HG02970 (cell line): ENCODE measurements around the gene SMIM20.

Experiments
- ATAC-seq: cut with Tn5 transposase; IDR thresholded peaks from one replicate; pipeline ENCODE4 v1.9.1; 2021; ENCODE audit warnings: mild to moderate bottlenecking, moderate library complexity, moderate number of reproducible peaks; ENCODE audit not compliant: unreplicated experiment, low FRiP score

SMIM20 gene

DNA sequence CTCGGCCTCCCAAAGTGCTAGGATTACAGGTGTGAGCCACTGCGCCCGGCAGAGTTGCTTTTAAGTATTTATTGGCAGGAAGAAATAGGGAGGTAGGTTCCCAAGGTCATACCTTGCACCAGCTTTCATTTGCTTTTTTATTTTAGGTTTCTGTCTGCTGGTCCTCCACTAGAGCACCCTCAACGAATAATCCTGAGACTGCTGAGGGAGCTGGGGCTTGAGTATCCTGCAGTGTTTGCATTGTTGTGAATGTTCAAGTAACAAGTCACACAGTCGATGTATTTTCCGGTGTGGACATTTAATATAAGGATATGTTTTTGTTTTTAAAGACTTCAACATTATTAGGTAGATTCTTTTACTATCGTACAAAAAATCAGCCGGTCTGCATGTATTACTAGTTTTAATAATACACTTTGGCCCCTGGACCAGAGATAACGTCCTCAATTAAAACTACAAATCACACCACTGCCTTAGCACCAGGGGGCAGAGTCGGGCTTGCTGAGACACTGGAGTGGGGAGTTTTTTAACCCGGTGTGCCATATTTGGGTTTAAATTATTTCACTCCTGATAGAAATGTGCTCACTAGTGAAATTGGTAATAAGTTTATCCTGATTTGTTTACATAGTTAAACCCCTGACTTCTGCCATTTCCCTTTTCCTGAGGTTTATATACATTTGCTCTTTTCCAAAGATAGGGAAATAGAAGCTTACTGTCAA is 11.6 kb downstream of the SMIM20 start:
- ATAC-seq: no peak

- no peak for ATAC-seq
Measured at GRCh38 chr4:25926462-25926861, 12.4 kb downstream of the SMIM20 start.

DNA sequence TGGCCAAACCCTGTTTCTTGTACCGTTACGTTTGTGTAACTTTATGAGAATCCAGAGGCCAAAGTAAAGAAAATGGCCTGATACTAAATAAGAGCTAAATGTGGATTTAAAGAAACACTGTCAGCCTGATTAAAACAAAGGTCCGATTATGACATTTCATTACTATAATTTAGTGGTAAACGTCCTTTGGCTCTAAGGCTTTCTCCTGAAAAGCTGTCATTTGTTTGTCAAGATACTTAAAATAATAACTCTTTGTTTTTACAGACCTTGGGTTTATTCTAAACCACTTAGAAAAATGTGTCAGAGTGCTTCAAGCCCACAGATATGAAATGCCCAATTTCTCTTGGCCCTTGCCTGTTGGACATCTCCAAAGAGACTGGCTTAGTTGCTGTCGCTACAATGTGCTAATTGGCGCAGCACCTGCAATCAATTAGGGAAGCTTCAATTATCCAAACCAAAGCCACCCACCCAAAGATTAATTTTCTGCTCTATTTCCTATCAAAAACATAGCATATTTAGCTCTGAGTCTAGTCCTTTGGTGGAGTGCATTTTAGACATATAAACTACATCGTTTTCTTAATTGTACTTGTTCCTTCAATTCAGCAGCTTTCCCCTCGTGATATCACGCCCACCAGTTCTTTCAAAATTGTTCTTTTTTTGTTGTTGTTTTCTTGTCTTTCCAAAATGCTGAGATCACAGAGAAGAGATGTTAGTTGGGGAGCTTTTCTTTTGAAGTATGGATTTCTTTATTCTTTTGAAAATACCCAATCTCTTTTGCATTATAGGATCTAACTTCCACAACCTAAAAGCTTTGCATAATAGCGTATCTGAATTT is 13.6 kb downstream of the SMIM20 start:
- no peak for ATAC-seq

GRCh38 chr4:25928379-25929297 is 14.6 kb downstream of the SMIM20 start:
- ATAC-seq: no peak

GRCh38 chr4:25929298-25929686 is 15.3 kb downstream of the SMIM20 start:
- ATAC-seq: no peak

DNA sequence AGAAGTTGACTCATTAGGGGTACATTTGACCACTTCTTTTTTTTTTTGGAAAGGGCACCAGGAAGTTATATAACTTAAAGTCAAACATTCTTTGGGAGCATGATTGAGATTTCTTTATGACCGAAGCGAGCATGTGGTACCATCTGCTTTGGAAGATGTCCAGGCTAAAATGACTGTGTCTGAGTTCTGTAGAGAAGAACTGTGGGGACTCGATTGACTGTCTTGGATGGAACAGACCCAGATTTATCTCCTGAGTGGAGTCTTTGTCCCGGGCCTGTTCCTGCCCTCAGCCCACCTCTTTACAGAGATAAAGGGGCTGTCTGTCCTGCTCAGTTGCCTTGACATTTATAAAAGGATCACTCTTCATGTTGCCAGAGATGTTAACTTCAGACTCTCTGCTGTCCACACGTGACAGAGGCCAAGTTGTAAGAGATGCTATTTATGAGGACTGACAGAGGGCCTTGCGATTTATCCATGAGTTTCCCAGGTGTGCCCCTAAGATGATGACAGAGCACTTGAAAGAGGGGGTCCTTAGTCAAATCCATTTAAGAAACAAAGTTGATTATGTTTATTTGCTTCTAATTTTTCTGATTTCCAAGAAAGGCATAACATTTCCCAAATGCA is 16.8 kb downstream of the SMIM20 start:
- ATAC-seq: no peak

- ATAC-seq: no peak
Measured at GRCh38 chr4:25936696-25937095, 22.7 kb downstream of the SMIM20 start.

DNA sequence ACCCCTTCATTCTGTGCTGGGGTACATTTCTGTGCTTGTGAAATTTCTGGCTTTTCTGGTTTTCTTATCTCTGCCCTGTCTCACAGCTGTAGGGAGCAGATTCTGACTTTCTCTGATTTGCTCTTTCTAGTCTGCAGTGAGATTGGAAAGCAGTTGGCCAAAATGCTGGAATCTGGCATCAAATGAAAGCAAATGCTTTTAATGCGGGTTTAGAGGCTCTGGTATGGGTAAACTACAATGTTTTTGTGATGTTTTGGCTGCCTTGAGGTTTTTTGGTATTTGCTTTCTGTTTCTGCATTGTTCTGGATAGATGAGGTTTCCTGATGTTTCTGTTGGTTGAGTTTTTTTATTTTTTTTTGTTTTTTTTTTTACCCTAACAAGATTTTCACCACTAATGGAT is 23.8 kb downstream of the SMIM20 start:
- ATAC-seq: no peak

DNA sequence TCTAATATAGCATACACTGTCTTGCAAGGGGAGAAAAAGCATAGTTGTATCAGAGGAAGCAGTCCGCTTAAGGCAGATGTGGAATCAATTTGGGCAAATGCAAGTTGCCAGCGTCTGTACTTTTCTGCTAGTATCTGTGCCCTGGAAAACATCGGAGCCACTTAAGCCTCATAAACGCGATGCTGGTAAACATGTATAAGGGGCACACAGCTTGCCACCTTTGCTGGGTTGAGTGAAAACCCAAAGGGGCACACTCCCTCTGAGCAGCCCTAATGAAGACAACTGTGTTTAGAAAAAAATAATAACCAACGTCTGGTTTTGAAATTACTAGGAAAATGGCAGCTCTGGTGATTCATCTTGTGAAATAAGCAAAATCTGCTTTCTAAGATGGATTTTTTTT is 24.3 kb downstream of the SMIM20 start:
- ATAC-seq: no peak

DNA sequence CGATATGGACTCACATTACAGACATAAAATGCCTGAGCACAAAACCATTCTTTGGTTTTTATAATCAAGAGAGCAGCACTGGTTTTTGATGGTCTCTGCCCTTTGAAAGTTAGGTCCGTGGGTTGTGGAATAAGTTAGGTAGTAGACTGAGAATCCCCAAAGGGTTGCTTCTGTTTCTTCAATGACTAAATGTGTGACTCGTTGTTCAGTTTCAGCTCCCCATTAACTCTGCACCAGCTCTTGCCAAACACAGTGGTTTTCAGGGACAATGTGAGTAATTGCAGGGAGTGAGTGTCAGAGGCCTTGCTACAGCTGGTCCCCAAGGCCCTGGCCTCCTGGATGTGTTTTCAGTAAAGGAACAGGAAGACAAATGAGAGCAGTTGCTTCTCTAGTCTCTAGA is 24.8 kb downstream of the SMIM20 start:
- ATAC-seq: peak; percentile 69

- no peak for ATAC-seq
Measured at GRCh38 chr4:25939330-25939729, 25.3 kb downstream of the SMIM20 start.

DNA sequence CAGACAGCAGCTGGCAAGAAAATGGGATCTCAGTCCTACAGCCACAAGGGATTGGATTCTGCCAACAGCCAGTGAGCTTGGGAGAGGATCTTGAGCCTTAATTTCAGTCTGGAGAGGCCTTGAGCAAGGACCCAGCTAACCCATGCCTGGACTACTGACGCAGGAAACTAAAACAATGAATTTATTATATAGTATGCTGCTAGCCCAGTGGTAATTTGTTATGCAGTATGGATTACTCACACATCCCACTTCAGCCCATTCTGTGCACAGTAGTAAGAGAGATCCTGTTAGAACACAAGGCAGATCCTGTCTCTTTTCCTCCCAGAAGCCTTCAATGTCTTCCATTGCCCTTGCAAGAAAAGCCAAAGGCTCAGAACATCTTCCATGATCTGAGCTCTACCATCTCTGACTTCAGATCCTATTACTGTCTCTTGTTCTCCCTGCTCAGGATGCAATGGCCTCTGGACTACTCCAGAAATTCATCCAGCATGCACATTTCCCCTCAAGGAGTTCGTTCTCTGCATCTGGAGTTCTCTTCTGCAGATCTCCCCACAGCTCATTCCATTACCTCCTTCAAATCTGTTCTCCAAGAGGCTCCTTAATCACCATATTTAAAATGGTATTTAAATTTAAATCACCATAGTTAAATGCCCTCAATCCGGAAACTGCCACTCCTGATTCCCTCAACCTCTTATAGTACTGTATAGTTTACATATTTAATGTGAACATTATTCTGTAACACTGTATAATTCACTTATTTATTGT is 27.6 kb downstream of the SMIM20 start:
- ATAC-seq: no peak

- ATAC-seq: no peak
Measured at GRCh38 chr4:25943312-25943711, 29.3 kb downstream of the SMIM20 start.

DNA sequence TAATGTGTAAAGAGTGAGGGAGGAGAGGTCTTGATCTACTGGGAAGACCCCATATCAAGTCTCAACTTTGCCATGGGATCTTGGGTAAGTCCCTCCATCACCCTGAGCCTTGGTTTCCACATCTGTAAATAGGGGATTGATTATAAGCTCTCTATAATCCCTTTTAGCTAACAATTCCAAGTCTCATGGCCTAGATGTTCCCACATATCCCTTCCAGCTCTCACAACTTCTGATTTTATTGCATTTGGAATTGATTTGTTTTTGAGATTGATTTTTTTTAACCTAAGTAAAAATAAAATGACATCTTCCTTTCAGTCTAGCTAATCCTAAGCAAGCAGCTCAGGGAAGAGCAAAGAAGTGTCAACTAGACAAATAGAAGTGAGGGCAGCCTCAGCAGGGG is 29.8 kb downstream of the SMIM20 start:
- ATAC-seq: no peak

DNA sequence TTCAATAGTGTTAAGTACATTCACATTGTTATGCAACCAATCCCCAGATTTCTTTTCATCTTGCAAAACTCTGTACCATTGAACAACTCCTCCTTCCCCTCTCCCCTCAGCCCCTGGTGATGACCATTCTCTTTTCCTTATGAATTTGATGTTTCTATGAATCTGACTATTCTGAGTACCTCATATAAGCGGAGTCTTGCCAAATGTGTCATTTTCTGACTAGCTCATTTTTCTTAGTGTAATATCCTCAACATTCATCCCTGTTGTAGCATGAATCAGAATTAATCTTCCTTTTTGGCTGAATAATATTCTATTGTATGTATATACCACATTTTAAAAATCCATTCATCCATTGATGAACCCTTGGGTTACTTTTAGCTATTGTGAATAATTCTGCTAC is 34.0 kb downstream of the SMIM20 start:
- ATAC-seq: no peak

GRCh38 chr4:25949173-25949748 is 35.2 kb downstream of the SMIM20 start:
- no peak for ATAC-seq

GRCh38 chr4:25949994-25950393 is 36.0 kb downstream of the SMIM20 start:
- no peak for ATAC-seq

DNA sequence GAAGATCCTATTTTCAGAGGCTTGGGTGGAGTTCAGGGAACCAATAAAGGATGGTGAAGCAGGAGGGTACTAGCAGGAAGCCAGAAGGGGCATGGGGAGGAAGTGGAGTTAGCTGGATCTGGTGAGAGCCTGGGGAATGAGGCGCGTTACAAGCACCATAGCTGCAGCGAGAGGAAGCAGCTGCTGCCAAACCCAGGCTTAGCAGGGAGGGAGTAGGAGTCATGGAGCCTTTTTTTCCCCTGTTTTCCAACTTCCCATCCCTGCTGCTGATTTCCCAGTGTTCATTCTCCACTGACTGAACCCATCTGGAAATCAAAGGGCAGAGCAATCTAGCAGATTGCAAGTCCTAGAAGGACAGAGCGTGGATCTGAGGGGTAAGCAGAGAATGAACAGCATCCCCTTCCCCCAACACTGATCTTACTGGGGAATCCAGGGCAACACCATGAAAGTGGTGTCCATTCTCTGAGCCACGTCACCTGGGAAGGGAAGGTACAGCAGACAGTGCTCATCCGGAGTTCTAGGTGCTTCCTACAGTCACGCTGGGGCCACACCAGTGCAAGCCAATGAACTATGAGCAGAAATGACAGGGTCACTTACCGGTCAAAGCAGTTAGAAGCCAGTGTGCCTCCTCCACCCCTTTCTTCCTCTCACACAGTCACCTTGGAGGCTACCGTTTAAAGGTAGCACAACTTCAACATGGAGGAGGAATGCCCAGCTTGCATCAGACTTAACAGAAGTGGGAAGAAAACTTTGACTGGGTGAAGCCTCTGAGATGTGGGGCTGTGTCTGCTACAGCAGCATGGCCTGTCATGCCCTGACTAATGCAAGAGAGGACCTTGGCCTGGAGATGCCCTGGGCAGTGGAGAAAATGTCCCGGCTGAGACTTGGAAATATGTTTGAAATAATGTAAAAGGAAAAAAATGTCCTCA is 36.7 kb downstream of the SMIM20 start:
- no peak for ATAC-seq
